OCI-LY1 (cell line): Measurements from ENCODE around the gene NPAT.

ENCODE experiments used
- EZH2 ChIP-seq: fragments of 200-600 bp; sonication (generic), shearing (Covaris generic); IDR thresholded peaks from 2 replicates; pipeline ENCODE4 v1.8.0; 2017; ENCODE audit warnings: borderline replicate concordance, mixed run types, mild to moderate bottlenecking, antibody characterized with exemption, low read length, moderate library complexity, mixed read lengths
- TF ChIP-seq, protein P1 (sequence below): fragments of 200-600 bp; sonication (generic), shearing (Covaris generic); IDR thresholded peaks from 2 replicates; pipeline ENCODE4 v1.5.1; 2017; ENCODE audit warnings: mild to moderate bottlenecking, antibody characterized with exemption, low read length, moderate library complexity, mixed read lengths

GRCh38 chr11:108111126-108111525 is 111.3 kb downstream of the NPAT start:
- TF ChIP-seq, protein P1, sequence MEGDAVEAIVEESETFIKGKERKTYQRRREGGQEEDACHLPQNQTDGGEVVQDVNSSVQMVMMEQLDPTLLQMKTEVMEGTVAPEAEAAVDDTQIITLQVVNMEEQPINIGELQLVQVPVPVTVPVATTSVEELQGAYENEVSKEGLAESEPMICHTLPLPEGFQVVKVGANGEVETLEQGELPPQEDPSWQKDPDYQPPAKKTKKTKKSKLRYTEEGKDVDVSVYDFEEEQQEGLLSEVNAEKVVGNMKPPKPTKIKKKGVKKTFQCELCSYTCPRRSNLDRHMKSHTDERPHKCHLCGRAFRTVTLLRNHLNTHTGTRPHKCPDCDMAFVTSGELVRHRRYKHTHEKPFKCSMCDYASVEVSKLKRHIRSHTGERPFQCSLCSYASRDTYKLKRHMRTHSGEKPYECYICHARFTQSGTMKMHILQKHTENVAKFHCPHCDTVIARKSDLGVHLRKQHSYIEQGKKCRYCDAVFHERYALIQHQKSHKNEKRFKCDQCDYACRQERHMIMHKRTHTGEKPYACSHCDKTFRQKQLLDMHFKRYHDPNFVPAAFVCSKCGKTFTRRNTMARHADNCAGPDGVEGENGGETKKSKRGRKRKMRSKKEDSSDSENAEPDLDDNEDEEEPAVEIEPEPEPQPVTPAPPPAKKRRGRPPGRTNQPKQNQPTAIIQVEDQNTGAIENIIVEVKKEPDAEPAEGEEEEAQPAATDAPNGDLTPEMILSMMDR: peak; percentile 39; the same call in 1 of the 2 replicates
- TF ChIP-seq EZH2: no peak
